Endodermal cell (in vitro differentiated cells): Measurements from ENCODE around the gene SPX. TPM values are rescaled to one million over a fixed set of nuclear protein-coding genes. Genes with fewer than 3 reads are reported as not detected.

ENCODE experiments used
- DNase-seq: peaks from one replicate; pipeline ENCODE4 v3.0.0-alpha.2; 2017
- H3K27ac ChIP-seq: 2 replicates; pipeline ENCODE4 v1.5.1; 2013; ENCODE audit warnings: mild to moderate bottlenecking, low read depth, low read length, moderate library complexity
- H3K27me3 ChIP-seq: 2 replicates; pipeline ENCODE4 v1.6.1; 2013; ENCODE audit warnings: mild to moderate bottlenecking, low read length, moderate library complexity; ENCODE audit not compliant: insufficient read depth, control insufficient read depth, poor library complexity, severe bottlenecking
- H3K36me3 ChIP-seq: 2 replicates; pipeline ENCODE4 v1.7.0; 2013; ENCODE audit warnings: mild to moderate bottlenecking, low read length, moderate library complexity; ENCODE audit not compliant: control insufficient read depth, insufficient read depth
- H3K4me1 ChIP-seq: one replicate; pipeline ENCODE4 v1.7.0; 2013; ENCODE audit warnings: low read length; ENCODE audit not compliant: control insufficient read depth, insufficient read depth
- H3K4me3 ChIP-seq: 2 replicates; pipeline ENCODE4 v1.5.1; 2013; ENCODE audit warnings: mild to moderate bottlenecking, low read length, moderate library complexity
- H3K9ac ChIP-seq: 2 replicates; pipeline ENCODE4 v1.6.1; 2013; ENCODE audit warnings: mild to moderate bottlenecking, low read length, moderate library complexity; ENCODE audit not compliant: poor library complexity, severe bottlenecking; ENCODE audit errors: extremely low read depth
- H3K9me3 ChIP-seq: 2 replicates; pipeline ENCODE4 v1.6.1; 2013; ENCODE audit warnings: mild to moderate bottlenecking, low read length, moderate library complexity; ENCODE audit not compliant: control insufficient read depth
- H3K27ac Mint-ChIP-seq: 2 replicates; pipeline ENCODE4 v1.8.0; 2020; ENCODE audit warnings: mixed read lengths
- H3K27me3 Mint-ChIP-seq: 2 replicates; pipeline ENCODE4 v1.8.0; 2021; ENCODE audit warnings: mild to moderate bottlenecking, mixed read lengths; ENCODE audit not compliant: insufficient read depth
- H3K36me3 Mint-ChIP-seq: 2 replicates; pipeline ENCODE4 v1.8.0; 2020; ENCODE audit warnings: low read depth, mixed read lengths
- H3K4me1 Mint-ChIP-seq: 2 replicates; pipeline ENCODE4 v1.8.0; 2020; ENCODE audit warnings: mixed read lengths
- H3K4me3 Mint-ChIP-seq: 2 replicates; pipeline ENCODE4 v1.8.0; 2020; ENCODE audit warnings: mild to moderate bottlenecking, moderate library complexity, mixed read lengths
- H3K9me3 Mint-ChIP-seq: 2 replicates; pipeline ENCODE4 v1.8.0; 2020; ENCODE audit warnings: mild to moderate bottlenecking, mixed read lengths
- CTCF ChIP-seq: fragments of 200-600 bp; sonication (generic); conservative IDR thresholded peaks from 2 replicates; pipeline ENCODE4 v1.5.0; 2021; ENCODE audit warnings: antibody characterized with exemption, mild to moderate bottlenecking
- WGBS, 2 experiments: methylation state at CpG; one replicate each; pipeline versions ENCODE4 v1.1.5 to v1.1.7; 2013; ENCODE audit warnings: missing lambda C conversion rate in 2 of 2, mixed read lengths in 1 of 2; ENCODE audit not compliant: insufficient coverage in 1 of 2, insufficient read length in 1 of 2; 5-methylcytosine and 5-hydroxymethylcytosine counted together
- total RNA-seq, 2 donors: library from RNA; stranded (reverse); fragmentation: NEBNext Ultra II Directional in 1 of 2; extraction: Animal tissue kit (Norgen Biotek cat#: 25700) in 1 of 2; gene quantifications; 2 replicates in 1 of 2; 3 replicates in 1 of 2; pipeline ENCODE4 v1.2.1, GENCODE V29; 2021

Gene SPX
- total RNA-seq, 2 donors from 2014 or later = 0.38 to 0.48 TPM

- no peaks in the 10 kb centered on the region for H3K9me3 Mint-ChIP-seq
- H3K27ac ChIP-seq = peak overlapping the region; percentile 71
- H3K9ac ChIP-seq = peak overlapping the region; percentile 56
- H3K9me3 ChIP-seq = no peaks in the 10 kb centered on the region
- H3K27me3 Mint-ChIP-seq = no peaks in the 10 kb centered on the region
- H3K4me1 Mint-ChIP-seq = peaks cover 17% of the 10 kb centered on the region
- H3K27ac Mint-ChIP-seq = no peak overlapping the region
- H3K4me3 Mint-ChIP-seq = no peak overlapping the region
- no peak for TF ChIP-seq CTCF
- peaks cover 28% of the 10 kb centered on the region for H3K36me3 Mint-ChIP-seq
- peaks cover 33% of the 10 kb centered on the region for H3K36me3 ChIP-seq
- peak overlapping the region; percentile 96 for H3K4me3 ChIP-seq
- DNase-seq = no peak
- no peaks in the 10 kb centered on the region for H3K27me3 ChIP-seq
- peaks cover 7% of the 10 kb centered on the region for H3K4me1 ChIP-seq
- 10 to 51% methylated on average over 3 to 8 of the region's 8 CpGs for WGBS, 2 experiments
These were observed 25.3 kb upstream of the SPX start for GRCh38 chr12:21500786-21501257.

- Histone ChIP-seq H3K27me3 (no peaks in the 10 kb centered on the region), H3K4me1 (peaks cover 7% of the 10 kb centered on the region), H3K9ac (peak within 1 kb of the TSS; percentile 79), H3K36me3 (peaks cover 26% of the 10 kb centered on the region), H3K9me3 (no peaks in the 10 kb centered on the region), H3K4me3 (peak within 1 kb of the TSS; percentile 96), H3K27ac (peak within 1 kb of the TSS; percentile 87)
- no peak for TF ChIP-seq CTCF
- 0 to 1% methylated on average over 20 to 60 of the region's 61 CpGs for WGBS, 2 experiments
- no peak within 1 kb of the TSS for H3K4me3 Mint-ChIP-seq
- DNase-seq = peak; percentile 98
- H3K27me3 Mint-ChIP-seq = no peaks in the 10 kb centered on the region
- peaks cover 17% of the 10 kb centered on the region for H3K4me1 Mint-ChIP-seq
- H3K36me3 Mint-ChIP-seq = peaks cover 23% of the 10 kb centered on the region
- H3K27ac Mint-ChIP-seq = no peak within 1 kb of the TSS
- H3K9me3 Mint-ChIP-seq = no peaks in the 10 kb centered on the region
These were observed 24.6 kb upstream of the SPX start, which contains the start of the genes GOLT1B and RECQL for GRCh38 chr12:21501258-21502163. GOLT1B (plus strand) TSS chr12:21501789; CDS start chr12:21501924, 135 bp downstream. RECQL (minus strand) TSS chr12:21501635; CDS start chr12:21499570, 2,065 bp downstream.

DNA sequence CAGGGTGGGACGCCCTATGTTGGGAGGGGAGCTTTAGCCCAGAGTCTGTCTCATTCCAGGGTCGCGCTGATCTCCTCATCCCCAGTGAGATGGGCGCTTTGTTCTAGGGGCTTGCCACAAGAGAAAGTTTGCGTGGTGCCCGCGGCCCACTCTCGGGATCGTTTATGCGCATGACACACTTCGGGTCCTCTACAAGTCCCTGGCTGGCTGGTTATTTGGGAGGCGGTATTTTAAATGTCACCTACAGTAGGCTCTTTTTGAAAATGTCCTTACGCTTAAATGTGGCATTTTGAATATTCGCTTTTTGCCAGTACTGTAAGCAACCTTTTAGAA, 24.0 kb upstream of the SPX start:
- H3K9me3 Mint-ChIP-seq = no peaks in the 10 kb centered on the region
- H3K4me1 Mint-ChIP-seq = peaks cover 17% of the 10 kb centered on the region
- Histone ChIP-seq H3K4me3 (peak overlapping the region; percentile 96), H3K4me1 (peaks cover 7% of the 10 kb centered on the region), H3K27me3 (no peaks in the 10 kb centered on the region), H3K9me3 (no peaks in the 10 kb centered on the region), H3K27ac (peak overlapping the region; percentile 87), H3K36me3 (peaks cover 20% of the 10 kb centered on the region), H3K9ac (peak overlapping the region; percentile 79)
- 0 to 1% methylated on average over 6 to 14 of the region's 14 CpGs for WGBS, 2 experiments
- H3K27ac Mint-ChIP-seq = no peak overlapping the region
- H3K4me3 Mint-ChIP-seq = no peak overlapping the region
- DNase-seq = no peak
- H3K36me3 Mint-ChIP-seq = peaks cover 18% of the 10 kb centered on the region
- no peaks in the 10 kb centered on the region for H3K27me3 Mint-ChIP-seq
- no peak for TF ChIP-seq CTCF
